DMS114 treated with DMSO at 0.1 percent for 48 hours (cell line): ENCODE measurements around the gene CEP41.
"Not testable (repeated sequence)": the region's sequence is repeated elsewhere in the genome, so short reads cannot be mapped to it uniquely, and the experiment has no call there.

Experiments
- DNase-seq: peaks from one replicate; lab custom pipeline; 2025; ENCODE audit not compliant: unreplicated experiment; lab: John Stamatoyannopoulos, UW

Gene CEP41

DNA sequence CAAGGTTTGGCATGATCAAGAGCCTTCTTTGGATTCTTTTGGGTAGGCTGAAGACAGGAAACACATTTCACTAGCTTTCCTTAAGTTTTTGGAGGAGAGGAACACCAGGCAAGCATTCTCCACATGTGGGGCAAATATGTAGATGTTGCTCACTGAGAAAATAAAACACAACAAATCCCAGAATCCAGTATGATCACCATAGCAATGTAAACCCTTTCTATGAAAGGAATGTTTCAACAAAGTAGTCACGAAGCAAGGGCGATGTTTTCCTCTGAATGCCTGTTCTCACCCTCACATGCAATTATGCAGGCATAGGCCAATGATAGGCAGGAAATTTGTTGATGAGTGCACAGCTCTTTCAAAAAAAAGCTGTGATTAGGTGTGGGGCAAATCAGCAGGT, 20.5 kb upstream of the CEP41 start:
- no peak for DNase-seq

DNA sequence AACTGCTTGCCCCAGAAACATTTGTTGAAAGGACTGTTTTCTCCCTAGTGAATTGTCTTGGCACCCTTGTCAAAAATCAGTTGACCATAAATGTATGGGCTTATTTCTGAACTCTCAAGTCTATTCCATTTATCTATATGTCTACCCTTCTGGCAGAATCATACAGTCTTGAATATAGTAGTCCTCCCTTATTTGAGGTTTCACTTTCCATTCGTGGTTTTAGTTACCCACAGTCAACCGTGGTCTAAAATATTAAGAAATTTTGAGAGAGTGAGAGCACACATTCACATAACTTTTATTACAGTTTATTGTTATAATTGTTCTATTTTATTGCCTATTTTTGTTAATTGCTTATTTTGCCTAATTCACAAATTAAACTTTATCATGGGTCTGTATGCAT, 17.4 kb upstream of the CEP41 start:
- DNase-seq, result no peak

DNA sequence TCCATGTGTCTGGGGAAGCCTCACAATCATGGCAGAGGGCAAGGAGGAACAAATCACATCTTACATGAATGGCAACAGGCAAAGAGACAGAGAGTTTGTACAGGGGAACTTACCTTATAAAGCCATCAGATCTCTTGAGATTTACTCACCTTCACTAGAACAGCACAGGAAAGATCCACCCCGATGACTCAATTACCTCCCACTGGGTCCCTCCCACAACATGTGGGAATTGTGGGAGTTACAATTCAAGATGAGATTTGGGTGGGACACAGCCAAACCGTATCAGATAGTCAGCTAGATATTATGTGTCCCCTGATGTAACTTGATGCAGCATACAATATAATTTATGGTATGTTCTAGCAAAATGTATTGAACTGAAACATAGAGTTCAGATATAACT, 14.1 kb upstream of the CEP41 start:
- DNase-seq, result no peak

DNA sequence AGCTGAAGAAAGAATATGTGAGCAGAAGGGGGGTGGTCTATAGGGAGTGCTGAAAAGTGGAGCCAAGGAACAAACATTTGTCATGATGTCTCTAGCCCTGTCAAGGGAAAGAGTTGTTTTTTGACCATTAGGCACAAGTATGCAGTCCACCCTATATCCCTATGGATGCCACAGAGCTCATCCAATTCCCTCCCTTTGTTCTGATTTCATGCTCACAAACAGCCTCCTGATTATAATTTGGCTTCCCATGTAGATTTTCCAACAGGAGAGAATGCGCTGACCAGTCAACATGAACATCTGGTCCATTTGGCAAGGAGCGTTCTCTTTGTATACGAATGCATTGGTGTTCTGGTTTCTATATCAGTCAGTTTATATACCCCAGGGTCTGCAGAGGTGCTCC, 12.1 kb upstream of the CEP41 start:
- DNase-seq, result no peak

DNA sequence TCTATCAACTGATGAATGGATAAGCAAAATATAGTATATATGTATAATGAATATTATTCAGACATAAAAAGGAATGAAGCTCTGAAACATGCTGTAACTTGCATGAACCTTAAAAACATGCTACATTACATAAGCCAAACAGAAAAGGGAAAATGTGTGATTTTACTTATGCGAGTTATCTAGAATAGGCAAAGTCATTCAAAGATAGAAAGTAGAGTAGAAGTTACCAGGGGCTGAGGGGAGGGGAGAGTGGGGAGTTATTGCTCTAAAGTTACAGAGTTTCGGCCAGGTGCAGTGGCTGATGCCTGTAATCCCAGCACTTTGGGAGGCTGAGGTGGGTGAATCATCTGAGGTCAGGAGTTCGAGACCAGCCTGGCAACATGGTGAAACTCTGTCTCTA, 10.5 kb upstream of the CEP41 start:
- not testable (repeated sequence) for DNase-seq

DNA sequence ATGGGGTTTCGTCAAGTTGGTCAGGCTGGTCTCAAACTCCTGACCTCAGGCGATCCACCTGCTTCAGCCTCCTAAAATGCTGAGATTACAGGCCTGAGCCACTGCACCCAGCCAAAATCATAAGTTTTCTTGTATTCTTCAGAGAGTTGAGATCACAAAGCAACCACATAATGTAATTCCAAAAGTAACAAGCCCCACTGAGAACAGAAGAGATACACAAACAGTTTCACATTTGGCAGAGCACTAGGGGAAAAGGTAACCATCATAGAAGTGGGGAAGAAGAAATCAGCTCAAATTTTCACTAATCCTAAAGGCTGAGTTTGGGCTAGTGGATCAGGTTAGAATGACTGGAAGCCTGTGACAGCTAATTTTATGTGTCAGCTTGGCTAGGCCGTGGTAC, 5.4 kb upstream of the CEP41 start:
- no peak for DNase-seq

DNA sequence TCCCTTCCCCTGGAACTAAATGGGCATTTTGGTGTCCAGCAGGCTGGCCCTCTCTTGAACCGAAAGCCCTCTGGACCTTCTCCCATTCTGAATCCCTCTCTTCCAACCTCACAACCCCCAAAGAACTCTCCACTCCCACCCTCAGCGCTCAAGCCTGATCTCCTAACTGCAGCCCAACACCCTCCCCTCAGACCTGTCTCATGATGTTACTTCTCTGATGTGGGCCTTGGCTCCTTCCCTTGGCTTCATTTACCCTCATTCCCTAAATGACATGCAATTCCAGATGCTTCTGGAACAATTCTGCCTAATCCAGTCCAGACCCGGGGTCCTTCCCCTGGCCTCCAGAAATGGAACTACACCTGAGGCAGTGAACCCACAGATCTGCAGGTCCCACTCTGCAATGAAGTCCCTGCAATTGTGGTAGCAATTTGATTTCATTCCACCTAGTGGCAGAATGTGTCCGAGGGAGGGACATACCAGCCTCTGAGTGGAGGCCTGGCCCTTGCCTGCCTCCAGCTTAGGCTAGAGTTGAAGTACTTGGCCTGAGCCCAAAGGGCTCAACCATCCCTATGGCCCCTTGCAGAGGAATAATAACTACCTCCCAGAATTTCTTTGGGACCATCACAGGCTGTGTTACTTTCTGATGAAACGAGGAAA, 4.1 kb upstream of the CEP41 start:
- DNase-seq, result no peak

DNA sequence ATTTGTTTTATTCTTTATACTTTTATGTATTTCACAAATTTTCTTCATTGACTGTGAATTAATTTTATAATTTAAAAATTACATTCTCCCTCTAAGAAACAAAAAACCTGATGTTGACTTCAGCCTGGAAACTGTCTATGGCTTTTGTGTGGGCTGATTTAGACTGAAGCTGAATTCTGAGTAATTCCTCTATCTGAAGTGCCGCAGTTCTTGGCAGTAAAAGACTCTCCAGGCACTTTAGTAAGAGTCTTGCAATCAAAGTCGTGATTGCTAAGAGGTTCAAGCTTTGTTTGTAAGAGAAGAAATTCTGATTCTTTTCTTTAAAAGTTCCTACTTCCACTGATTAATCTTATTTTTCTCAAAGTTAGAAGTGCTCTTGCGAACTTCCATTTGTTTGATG, 3.4 kb upstream of the CEP41 start:
- no peak for DNase-seq

DNA sequence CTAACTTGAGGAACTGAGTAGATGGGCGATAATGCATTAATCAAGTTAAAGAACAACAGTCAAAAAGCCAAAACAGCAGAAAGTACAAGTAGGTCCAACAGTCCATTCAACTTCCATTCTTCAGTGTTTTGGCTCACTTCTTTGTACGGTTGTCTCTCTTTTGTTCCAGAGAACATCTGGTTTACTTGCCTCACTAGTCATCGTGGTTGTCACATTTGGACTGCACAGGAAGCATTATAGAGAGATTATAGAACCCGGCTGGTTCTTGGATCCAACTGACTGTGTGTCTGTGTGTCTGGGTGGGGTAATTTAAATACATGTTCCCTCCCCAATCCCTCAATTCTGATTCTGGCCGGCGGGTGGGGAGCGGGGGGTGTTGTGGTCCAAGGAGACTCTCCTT, 1.8 kb upstream of the CEP41 start:
- DNase-seq, result no peak

DNA sequence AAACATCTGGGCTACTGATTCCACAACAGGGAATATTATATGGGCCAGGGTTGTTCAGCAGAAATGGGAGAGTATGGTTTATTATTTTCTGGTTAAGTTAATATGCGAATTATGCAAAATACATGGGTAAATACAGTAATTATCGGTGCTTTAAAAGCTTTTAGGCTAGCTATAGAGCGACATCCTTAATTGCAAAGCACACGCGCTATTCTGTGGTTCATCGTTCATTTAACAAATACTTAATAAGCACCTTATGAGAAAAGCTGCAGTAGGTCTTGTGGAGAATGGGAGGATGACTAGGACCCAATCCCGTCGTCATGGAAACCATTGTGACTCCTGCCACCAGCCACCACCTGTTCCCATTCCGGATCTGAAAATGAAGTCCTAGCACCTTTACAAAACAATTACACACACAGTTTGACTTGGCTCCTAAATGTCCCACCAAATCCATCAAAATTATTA, 623 bp upstream of the CEP41 start:
- DNase-seq, result no peak

DNA sequence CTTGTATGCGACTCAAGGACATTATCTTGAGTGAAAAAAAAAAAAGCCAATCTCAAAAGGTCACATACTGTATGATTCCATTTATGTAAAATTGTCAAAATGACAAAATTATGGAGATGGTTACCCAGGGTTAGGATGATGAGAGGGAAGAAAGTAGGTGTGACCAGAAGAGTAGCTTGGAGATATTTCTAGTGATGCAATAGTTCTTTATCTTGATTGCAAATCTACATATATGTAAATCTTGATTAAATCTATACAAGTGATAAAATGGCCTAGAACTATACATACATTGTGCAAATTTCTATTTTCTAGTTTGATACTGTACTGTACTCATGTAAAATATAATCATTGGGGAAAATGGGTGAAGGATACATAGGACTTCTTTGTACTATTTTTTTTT, 4.6 kb downstream of the CEP41 start:
- DNase-seq, result no peak

DNA sequence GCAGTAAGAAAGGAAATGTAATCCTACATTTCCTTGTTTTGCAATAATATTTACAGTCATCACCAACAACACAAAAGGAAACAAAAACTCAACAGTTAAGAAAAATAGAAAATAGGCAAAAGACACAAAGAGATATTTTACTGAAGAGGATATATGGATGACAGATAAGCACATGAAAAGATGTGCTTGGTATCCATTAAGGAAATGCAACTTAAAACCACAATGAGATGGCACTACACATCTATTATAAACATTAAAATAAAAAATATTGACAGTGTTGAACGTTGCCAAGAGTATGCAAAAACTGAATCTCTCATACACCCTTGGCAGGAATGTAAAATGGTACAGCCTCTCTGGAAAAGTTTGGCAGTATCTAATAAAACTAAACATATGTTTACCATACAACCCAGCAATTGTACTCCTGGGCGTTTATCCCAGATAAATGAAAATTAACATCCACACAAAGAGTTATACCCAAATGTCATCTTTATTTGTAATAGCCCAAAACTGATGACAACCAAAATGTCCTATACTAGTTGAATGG, 5.4 kb downstream of the CEP41 start:
- DNase-seq, result no peak

DNA sequence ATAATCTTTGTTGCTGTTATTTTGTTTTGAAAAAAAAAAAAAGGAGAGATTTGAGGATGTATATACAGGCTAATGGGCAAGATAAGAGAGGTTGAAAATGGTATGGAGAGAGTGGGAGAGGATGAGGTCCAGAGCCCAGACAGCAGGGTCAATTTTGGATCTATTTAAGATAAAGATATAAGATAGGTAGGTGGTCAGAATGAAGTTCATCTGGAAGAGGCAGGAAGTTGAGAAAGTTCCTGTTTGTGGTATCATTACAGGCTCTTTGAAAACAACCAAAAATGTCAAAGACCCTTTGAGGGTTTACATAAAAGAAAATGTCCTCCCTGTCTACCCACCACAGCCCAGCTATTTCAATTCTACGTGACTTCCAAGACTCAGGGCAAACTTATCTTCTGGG, 7.5 kb downstream of the CEP41 start:
- no peak for DNase-seq

DNA sequence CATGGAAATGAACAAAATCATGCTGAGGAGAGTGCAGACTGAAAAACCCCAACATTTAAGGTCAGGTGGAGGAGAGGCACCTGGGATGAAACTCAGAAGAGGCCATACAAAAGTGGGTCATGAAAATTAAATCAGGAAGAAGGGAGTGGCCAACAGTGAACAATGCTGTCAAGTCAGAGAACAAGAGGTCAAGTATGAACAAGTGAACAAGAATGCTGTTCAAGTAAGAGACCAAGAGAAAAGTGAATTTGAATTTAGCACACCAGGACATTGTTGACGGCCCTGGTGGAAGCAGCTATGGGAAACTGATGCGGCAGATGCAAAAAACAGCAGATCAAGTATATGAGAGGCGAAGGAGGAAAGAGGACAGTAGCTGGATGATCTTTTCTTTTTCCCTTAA, 7.9 kb downstream of the CEP41 start:
- no peak for DNase-seq

DNA sequence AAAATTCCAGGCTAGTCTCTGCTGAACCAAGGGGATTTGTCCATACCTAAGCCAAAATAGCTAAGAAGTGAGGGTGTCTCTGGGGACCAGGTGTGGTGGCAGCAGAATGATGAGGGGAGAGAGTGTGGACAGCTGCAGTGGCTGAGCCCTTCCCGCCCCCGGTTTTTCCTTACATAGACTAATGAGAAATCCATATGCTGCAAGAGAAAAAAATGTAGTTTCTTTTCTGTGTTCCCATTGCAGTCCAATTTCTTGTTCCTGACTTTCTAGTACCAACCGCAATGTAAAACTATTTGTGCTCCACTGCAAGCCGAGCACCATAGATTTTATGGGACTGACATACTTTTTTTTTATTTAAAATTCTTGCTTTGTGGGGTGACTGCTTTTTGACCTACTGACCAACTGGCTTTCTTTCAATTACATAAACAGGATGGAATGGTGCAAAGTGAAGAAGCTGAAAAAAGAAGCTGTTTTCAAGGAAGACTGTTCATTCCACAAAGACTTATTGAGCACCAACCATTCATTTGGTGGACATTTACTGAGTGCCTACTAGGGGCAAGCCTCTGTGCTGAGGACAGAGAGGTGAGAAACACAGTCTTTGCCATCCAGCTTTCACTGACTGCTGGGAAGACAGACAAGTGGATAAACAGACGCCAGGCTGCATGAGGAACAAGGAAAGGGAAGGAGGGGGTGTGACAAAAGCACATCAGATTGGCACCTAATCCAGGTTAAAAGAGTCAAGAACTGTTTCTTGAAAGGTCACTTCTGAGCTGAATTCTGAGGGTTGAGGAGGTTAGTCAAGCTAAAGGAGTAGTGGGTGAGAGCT, 9.8 kb downstream of the CEP41 start:
- DNase-seq, result no peak

DNA sequence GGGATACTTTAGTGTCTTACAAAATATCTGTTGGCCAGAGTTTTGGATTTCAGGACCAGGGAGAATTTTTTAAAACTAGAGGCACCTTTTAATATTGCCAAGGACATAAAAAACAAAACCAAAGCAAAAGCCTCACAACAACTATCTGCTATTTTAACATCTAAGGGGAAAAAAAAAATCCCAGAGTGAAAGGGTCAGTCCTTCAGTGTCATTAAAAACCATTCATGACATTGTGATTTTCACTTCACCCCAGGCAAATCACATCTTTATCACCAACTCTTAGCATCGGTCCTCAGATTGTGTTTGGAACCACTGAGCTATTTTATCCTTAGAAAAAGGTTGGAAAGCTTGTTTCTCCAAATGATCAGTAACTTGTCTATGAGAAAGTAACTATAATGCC, 10.7 kb downstream of the CEP41 start:
- no peak for DNase-seq

DNA sequence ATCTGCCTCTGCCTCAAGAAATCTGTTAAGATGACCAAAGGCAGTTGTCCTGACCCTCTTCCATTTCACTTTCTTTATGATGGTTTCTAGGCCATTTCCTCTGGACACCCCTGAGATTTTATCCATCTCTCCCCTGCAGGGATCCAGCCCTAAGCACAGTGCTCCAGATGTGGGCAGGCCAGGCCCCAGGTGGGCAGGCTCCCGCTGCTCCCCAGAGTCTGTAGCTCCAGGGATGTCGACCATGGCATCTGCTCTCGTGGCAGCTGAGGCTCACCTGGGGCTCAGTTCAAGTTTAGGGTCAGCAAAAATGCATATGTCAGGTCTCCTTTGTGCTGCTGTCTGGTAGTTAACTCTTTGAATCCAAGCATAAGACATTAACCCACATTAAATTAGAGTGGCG, 11.8 kb downstream of the CEP41 start:
- no peak for DNase-seq

DNA sequence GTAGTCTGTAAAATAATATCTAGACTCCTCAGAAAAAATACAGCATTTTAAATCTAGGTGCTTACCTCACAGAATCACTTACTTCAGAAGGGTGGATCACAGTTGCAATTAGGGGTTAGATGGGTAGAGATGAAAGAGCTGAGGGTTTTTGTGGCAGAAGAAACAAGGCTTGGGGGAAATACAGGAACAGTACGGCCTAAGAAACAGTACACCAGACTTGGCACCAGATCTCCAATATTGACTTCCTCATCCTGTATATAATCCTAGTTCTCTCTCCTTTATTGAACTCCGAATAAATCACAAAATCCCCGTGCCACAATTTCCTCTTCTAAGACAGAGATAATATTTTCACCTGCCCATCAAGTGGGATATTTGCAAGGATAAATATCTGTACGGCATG, 14.3 kb downstream of the CEP41 start:
- DNase-seq, result no peak

DNA sequence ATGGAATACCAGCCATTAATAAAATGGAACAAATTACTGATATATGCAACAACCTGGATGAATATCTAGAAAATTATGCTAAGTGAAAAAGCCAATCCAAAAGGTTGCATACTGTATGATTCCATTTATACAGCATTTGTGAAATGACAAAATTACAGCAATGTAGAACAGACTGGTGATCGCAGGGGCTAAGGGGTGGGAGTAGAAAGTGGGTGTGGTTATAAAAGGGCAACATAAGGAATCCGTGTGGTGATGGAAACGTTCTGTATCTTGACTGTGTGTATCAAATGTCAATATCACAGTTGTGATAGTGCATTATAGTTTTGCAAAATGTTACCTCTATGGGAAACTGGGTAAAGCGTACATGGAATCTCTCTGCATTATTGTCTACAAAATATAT, 15.0 kb downstream of the CEP41 start:
- no peak for DNase-seq

DNA sequence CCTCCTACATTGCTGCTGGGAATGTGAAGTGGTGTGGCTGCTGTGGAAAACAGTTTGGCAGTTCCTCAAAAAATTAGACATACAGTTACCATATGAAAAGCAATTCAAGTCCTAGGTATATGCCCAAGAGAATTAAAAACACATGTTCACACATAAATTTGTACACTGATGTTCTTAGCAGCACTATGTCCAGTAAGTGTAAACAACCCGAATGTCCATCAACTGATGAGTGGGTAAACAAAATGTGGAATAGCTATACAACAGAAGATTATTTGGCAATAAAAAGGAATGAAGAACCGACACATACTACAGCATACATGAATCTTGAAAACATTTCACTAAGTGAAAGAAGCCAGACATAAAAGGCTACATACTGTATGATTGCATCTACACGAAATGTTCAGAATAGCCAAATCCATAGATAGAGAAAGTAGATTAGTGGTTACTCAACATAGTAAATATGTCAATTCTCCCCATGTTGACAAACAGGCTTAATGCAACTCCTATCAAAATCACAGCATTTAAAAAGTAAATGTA, 17.2 kb downstream of the CEP41 start:
- DNase-seq, result no peak

DNA sequence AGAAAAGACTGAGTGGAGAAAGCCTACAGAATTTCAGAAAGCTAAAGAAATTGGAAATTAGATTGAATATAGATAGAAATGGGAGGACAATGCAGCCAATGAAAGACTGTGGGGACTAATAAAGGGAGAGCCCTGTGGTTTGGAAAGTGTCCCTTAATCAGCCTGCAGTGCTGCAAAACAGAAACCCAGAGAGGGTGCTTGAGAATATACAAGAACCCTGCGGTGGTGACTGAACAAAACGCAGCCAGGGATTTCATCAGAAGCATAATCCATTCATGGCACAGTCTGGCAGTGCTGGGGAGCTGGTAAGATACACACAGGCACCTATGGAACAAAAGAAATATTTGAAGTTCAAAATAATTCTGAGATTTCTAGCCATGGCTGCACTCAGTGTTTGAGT, 19.1 kb downstream of the CEP41 start:
- no peak for DNase-seq

DNA sequence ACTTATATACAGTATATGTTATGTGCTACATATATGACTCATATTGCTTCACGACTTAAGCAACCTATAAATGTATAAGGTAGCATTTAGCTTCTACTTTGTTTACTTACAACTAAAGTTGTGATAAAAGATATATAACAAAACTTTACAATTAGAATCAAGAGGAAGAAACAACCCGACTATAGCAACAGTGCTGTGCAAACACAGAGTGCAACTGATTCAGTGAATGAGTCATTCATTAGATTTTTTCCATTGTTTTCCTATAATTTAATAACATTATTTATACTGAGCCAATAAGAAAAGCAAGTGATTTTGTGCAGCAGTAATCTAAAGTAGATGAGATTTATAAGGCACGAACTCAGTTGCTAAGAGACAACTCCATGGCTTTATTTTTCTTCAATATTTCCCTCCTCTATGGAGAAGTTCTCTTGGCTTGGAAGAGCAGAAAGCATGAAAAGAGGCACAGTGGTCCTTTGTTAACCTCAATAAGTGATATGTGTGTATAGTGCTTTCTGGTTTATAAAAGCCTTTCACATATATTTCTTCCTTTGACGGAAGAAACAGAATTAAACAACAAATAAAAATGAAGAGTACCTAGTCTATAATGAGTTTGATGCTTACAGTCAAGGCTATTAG, 19.8 kb downstream of the CEP41 start:
- no peak for DNase-seq
